SK-N-SH (cell line): ENCODE data around the gene RAB11B. TPM values are rescaled to one million over a fixed set of nuclear protein-coding genes. Genes with fewer than 3 reads are reported as not detected.
"Not testable (repeated sequence)": the region's sequence is repeated elsewhere in the genome, so short reads cannot be mapped to it uniquely, and the experiment has no call there.

Experiments used
- CTCF ChIA-PET: fragments of 300-600, 350-600 bp; formaldehyde crosslinking; extraction: SDS; loops from one replicate; lab custom pipeline; 2021; lab: Yijun Ruan, JAX
- POLR2A ChIA-PET: fragments of 350-600 bp; sonication (Branson Sonifier 250); formaldehyde crosslinking; extraction: SDS; loops from one replicate; lab custom pipeline; 2020; ENCODE audit warnings: antibody characterized with exemption, inconsistent platforms; lab: Yijun Ruan, JAX
- DNase-seq: peaks from one replicate; pipeline ENCODE4 v3.0.0; 2012
- H2AFZ ChIP-seq: fragments of 200-600 bp; sonication (generic); 2 replicates; pipeline ENCODE4 v1.8.1; 2016; ENCODE audit warnings: antibody characterized with exemption, mild to moderate bottlenecking, low read depth
- H3F3A ChIP-seq: fragments of 200-600 bp; sonication (generic); replicated peaks from 2 replicates; pipeline ENCODE3; 2016; ENCODE audit warnings: antibody characterized with exemption, mild to moderate bottlenecking; ENCODE audit not compliant: insufficient read depth
- H3K27ac ChIP-seq, 2 experiments: fragments of 200-500 bp in 1 of 2; fragments of 200-600 bp in 1 of 2; sonication (Bioruptor generic) in 1 of 2; sonication (generic), shearing (Covaris generic) in 1 of 2; 2 replicates each; pipeline versions ENCODE4 v1.5.1 to v1.6.1; 2014 to 2016; ENCODE audit warnings: low read depth in 2 of 2, inconsistent platforms in 1 of 2, low read length in 1 of 2, mild to moderate bottlenecking in 1 of 2, mixed read lengths in 1 of 2
- H3K27me3 ChIP-seq: fragments of 200-600 bp; sonication (generic), shearing (Covaris generic); 2 replicates; pipeline ENCODE4 v1.6.1; 2016; ENCODE audit warnings: mixed run types; ENCODE audit not compliant: insufficient read depth
- H3K36me3 ChIP-seq, 2 experiments: fragments of 200-500 bp in 1 of 2; fragments of 200-600 bp in 1 of 2; sonication (Bioruptor generic) in 1 of 2; sonication (generic) in 1 of 2; replicated peaks in 1 of 2; 2 replicates each; pipeline versions ENCODE3 to v1.5.1; 2014 to 2016; ENCODE audit warnings: low read length in 1 of 2, mild to moderate bottlenecking in 1 of 2; ENCODE audit not compliant: insufficient read depth in 2 of 2, control insufficient read depth in 1 of 2
- H3K4me1 ChIP-seq, 2 experiments: fragments of 200-500 bp in 1 of 2; fragments of 200-600 bp in 1 of 2; sonication (Bioruptor generic) in 1 of 2; sonication (generic), shearing (Covaris generic) in 1 of 2; 2 replicates each; pipeline versions ENCODE4 v1.5.1 to v1.6.1; 2014 to 2016; ENCODE audit warnings: low read depth in 1 of 2, low read length in 1 of 2, mixed run types in 1 of 2; ENCODE audit not compliant: insufficient read depth in 2 of 2, control insufficient read depth in 1 of 2
- H3K4me2 ChIP-seq: fragments of 200-600 bp; sonication (generic), shearing (Covaris generic); 2 replicates; pipeline ENCODE4 v1.6.1; 2017; ENCODE audit warnings: mixed run types
- H3K4me3 ChIP-seq, 2 experiments: fragments of 200-500 bp in 1 of 2; fragments of 200-600 bp in 1 of 2; sonication (Bioruptor generic) in 1 of 2; sonication (generic), shearing (Covaris generic) in 1 of 2; 2 replicates each; pipeline versions ENCODE4 v1.5.1 to v1.8.1; 2014 to 2016; ENCODE audit warnings: low read depth in 2 of 2, inconsistent platforms in 1 of 2, low read length in 1 of 2, mild to moderate bottlenecking in 1 of 2, mixed read lengths in 1 of 2, moderate library complexity in 1 of 2
- H3K79me2 ChIP-seq: fragments of 200-600 bp; sonication (generic); 2 replicates; pipeline ENCODE4 v1.8.1; 2017; ENCODE audit warnings: mild to moderate bottlenecking; ENCODE audit not compliant: insufficient read depth
- H3K9ac ChIP-seq: fragments of 200-600 bp; sonication (generic); 2 replicates; pipeline ENCODE4 v1.6.1; 2017; ENCODE audit warnings: mixed run types
- H3K9me2 ChIP-seq: fragments of 200-600 bp; sonication (generic); 2 replicates; pipeline ENCODE4 v1.6.1; 2017; ENCODE audit warnings: mixed run types
- H3K9me3 ChIP-seq: fragments of 200-600 bp; sonication (generic); 2 replicates; pipeline ENCODE4 v1.6.1; 2017; ENCODE audit warnings: mixed run types, mild to moderate bottlenecking, moderate library complexity
- H4K20me1 ChIP-seq: fragments of 200-600 bp; sonication (generic); 2 replicates; pipeline ENCODE4 v1.6.1; 2017; ENCODE audit warnings: mild to moderate bottlenecking, mixed run types; ENCODE audit not compliant: insufficient read depth
- CHD2 ChIP-seq: fragments of 150-350 bp; IDR thresholded peaks from 2 replicates; pipeline ENCODE4 v1.6.1; 2018; ENCODE audit warnings: low read length; ENCODE audit not compliant: partially characterized antibody
- ELF1 ChIP-seq: IDR thresholded peaks from 2 replicates; pipeline ENCODE4 v1.4.0; 2012
- FOXJ3 ChIP-seq: sonication (generic); formaldehyde crosslinking; IDR thresholded peaks from 2 replicates; pipeline ENCODE4 v1.5.1; 2020; ENCODE audit warnings: mild to moderate bottlenecking, missing genetic modification reagents
- FOXM1 ChIP-seq: IDR thresholded peaks from 2 replicates; pipeline ENCODE4 v1.4.0; 2012; ENCODE audit warnings: low read depth, mild to moderate bottlenecking
- GABPA ChIP-seq: IDR thresholded peaks from 2 replicates; pipeline ENCODE4 v1.4.0; 2012; ENCODE audit warnings: low read depth, mild to moderate bottlenecking
- IRF3 ChIP-seq: fragments of 150-350 bp; IDR thresholded peaks from 2 replicates; pipeline ENCODE4 v1.6.1; 2016; ENCODE audit warnings: mild to moderate bottlenecking, low read depth, low read length
- JUND ChIP-seq: IDR thresholded peaks from 2 replicates; pipeline ENCODE4 v1.4.0; 2012
- MAX ChIP-seq: IDR thresholded peaks from 2 replicates; pipeline ENCODE4 v1.4.0; 2012; ENCODE audit warnings: low read depth
- MXI1 ChIP-seq: IDR thresholded peaks from 2 replicates; pipeline ENCODE4 v1.6.1; 2012; ENCODE audit warnings: mild to moderate bottlenecking, low read depth, low read length, improper control_type of control experiment
- PBX3 ChIP-seq: IDR thresholded peaks from 2 replicates; pipeline ENCODE4; 2012
- POLR2AphosphoS5 ChIP-seq: IDR thresholded peaks from 2 replicates; pipeline ENCODE4 v1.6.1; 2012; ENCODE audit warnings: low read depth, low read length
- RFX5 ChIP-seq: IDR thresholded peaks from 2 replicates; pipeline ENCODE4 v1.6.1; 2012; ENCODE audit warnings: mild to moderate bottlenecking, improper control_type of control experiment, low read length
- SMC3 ChIP-seq: IDR thresholded peaks from 2 replicates; pipeline ENCODE4 v1.6.1; 2012; ENCODE audit warnings: low read depth, low read length, improper control_type of control experiment
- TAF1 ChIP-seq: IDR thresholded peaks from 2 replicates; pipeline ENCODE4 v1.6.1; 2012; ENCODE audit warnings: low read depth, mild to moderate bottlenecking, low read length, moderate library complexity, borderline replicate concordance
- ZBTB33 ChIP-seq: IDR thresholded peaks from 2 replicates; pipeline ENCODE4 v1.4.0; 2012; ENCODE audit warnings: low read depth, borderline replicate concordance
- WGBS: methylation state at CpG from one replicate; pipeline ENCODE4 v1.1.6; 2017; ENCODE audit warnings: low lambda C conversion rate; 5-methylcytosine and 5-hydroxymethylcytosine counted together
- polyA plus RNA-seq, 3 experiments: library from polyadenylated mRNA; depleted of rRNA; stranded (reverse); fragments of >200 nt; gene quantifications; 2 replicates each; pipeline ENCODE4 v1.2.3, GENCODE V29; 2012

The RAB11B gene
- 70.5 and 127 TPM in 2 replicates for polyA plus RNA-seq (2012; rRNA removed)
- polyA plus RNA-seq (2012; cell fraction: cytosol; rRNA removed): 50.5 and 81.5 TPM in 2 replicates
- 241 and 251 TPM in 2 replicates for polyA plus RNA-seq (2012; cell fraction: nucleus; rRNA removed)

GRCh38 chr19:8389891-8390616, at the start of gene RAB11B:
RAB11B (plus strand) TSS chr19:8390360; CDS start chr19:8390417, 57 bp downstream.
- 0% methylated on average over 15 of the region's 70 CpGs for WGBS
- POLR2A ChIA-PET: interaction anchor here (0.7 to 1.9 kb wide), 6 partner anchors 12 to 123 kb away, joined by 3 to 4 read pairs (median 3); partner anchors contain the start of gene MARCHF2

GRCh38 chr19:8341504-8341903, 48.7 kb upstream of the RAB11B start:
- H3F3A ChIP-seq, H3K9ac ChIP-seq, DNase-seq, H3K79me2 ChIP-seq, H3K4me1 ChIP-seq, POLR2A ChIA-PET, H3K36me3 ChIP-seq, H3K9me3 ChIP-seq, H2AFZ ChIP-seq, H3K4me2 ChIP-seq, H3K9me2 ChIP-seq, H3K4me3 ChIP-seq, H3K27ac ChIP-seq, H4K20me1 ChIP-seq: not testable (repeated sequence)
- peaks cover 18% of the 10 kb centered on the region; the same call in 1 of the 2 replicates for H3K27me3 ChIP-seq
- CTCF ChIA-PET: interaction anchor here (1.0 to 6.5 kb wide), 4 partner anchors 12 to 76 kb away, joined by 3 to 61 read pairs (median 6); no protein-coding TSS in a partner anchor
- 98% methylated on average over 4 of the region's 4 CpGs for WGBS

More at GRCh38 chr19:8389891-8390616, at the start of gene RAB11B:
- Histone ChIP-seq H3K4me2 (peak within 1 kb of the TSS; percentile 94), H3K27me3 (no peaks in the 10 kb centered on the region), H3K79me2 (peaks cover 59% of the 10 kb centered on the region), H4K20me1 (peaks cover 43% of the 10 kb centered on the region), H3K9ac (peak within 1 kb of the TSS; percentile 100), H3K36me3 (peaks cover 0 to 11% of the 10 kb centered on the region in 2 experiments), H2AFZ (peak within 1 kb of the TSS; percentile 86), H3K4me1 (peaks cover 14 to 31% of the 10 kb centered on the region in 2 experiments; a peak in 2 of 4 replicates), H3K9me3 (no peaks in the 10 kb centered on the region), H3K27ac (peak within 1 kb of the TSS; percentile 97 to 99), H3K9me2 (no peaks in the 10 kb centered on the region), H3F3A (peaks cover 16% of the 10 kb centered on the region), H3K4me3 (peak within 1 kb of the TSS; percentile 86 to 91)
- peak; percentile 92 for DNase-seq
- TF ChIP-seq POLR2AphosphoS5 (0 out of 2 replicates have a peak, but pooled peaks have one; percentile 12), IRF3 (peak; percentile 95), RFX5 (peak; percentile 51; the same call in 1 of the 2 replicates), ZBTB33 (peak; percentile 70; the same call in 1 of the 2 replicates), ELF1 (peak; percentile 88), MAX (peak; percentile 32; the same call in 1 of the 2 replicates), TAF1 (peak; percentile 40; the same call in 1 of the 2 replicates), MXI1 (peak; percentile 48), GABPA (peak; percentile 95), SMC3 (no peak), JUND (no peak), PBX3 (peak; percentile 100), FOXM1 (no peak), CHD2 (peak; percentile 95), FOXJ3 (CRISPR knock-in tag) (no peak)
- CTCF ChIA-PET: interaction anchor here (0.7 to 8.0 kb wide), 2 partner anchors 36 to 116 kb away, joined by 4 to 78 read pairs; no protein-coding TSS in a partner anchor
